Fibroblast of skin of left quadriceps (primary cell): Measurements from ENCODE around the gene SCN4A.
"Not testable (repeated sequence)": the region's sequence is repeated elsewhere in the genome, so short reads cannot be mapped to it uniquely, and the experiment has no call there.

Source experiments
- DNase-seq, 2 experiments: peaks; one replicate each; pipeline ENCODE4 v3.0.0-alpha.2; 2013; ENCODE audit warnings: low read depth in 2 of 2

Gene SCN4A

DNA sequence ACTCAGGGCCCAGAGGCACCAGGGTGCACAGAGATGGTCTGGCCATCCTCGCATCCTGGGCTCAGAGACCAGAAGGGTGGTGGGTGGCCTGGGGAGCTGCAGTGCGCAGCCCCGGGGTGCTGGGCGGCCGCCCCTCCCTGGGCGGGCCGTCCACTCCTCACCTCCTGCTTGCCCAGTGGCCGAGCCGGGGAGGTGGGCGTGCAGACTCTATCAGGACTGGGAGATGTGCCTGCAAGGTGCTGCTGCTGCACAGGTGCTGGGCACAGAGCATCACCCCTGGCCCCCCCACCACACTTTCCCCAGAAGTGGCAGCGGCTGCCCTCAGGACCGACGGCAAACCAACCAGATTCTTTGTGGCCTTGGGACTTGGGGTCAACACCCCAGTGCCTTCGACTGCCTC is at the start of gene SCN4A:
Gene SCN4A (minus strand): TSS at position 123 of the 400 bp plus-strand sequence. CDS start 77 bp downstream, at position 46.
- DNase-seq = no peak

DNA sequence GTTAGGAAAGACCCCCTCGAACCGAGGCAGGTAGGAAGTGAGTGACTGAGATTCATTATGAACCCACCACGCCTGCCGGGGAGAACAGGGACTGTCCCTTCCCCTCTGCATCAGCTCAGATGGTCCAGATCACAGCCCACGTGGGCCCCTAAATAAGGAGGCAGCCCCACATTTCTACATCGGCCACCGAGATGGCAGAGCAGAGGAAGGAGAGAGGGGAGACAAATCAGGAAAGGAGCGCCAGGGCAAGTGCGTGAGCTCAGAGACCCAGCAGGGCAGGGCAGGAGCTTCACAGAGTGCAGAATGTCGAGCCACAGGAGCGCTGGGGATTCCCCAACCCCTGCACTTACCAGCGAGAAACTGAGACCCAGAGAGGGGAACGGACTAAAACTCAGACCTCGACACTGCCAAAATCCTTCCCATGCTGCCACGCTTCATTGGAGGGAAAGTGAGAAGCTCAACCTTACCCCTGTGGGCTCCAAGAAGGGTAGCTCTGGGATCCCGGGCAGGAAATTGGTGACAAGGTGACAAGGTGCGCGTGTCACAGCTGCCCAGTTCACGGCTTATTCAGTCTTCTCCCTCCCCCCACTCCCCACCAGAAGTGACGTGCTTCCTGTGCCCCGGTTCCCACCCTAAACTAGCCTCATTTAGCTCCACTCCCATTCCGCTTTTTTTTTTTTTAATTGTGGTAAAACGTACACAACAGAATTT is 47.5 kb upstream of the SCN4A start, which contains the start of gene ICAM2:
Gene ICAM2 (minus strand): TSS at position 578 of the 711 bp plus-strand sequence. CDS start 13,942 bp downstream, outside the sequence.
- no peak for DNase-seq

DNA sequence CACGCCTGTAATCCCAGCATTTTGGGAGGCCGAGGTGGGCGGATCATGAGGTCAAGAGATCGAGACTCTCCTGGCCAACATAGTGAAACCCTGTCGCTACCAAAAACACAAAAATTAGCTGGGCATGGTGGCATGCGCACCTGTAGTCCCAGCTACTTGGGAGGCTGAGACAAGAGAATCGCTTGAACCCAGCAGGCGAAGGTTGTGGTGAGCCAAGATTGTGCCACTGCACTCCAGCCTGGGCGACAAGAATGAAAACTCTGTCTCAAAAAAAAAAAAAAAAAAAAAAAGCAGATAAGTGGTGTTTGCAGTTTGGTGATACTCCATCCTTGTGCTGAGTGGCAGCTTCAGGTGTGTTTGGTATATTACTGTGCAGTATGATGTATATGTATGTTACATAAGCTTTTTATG is 46.8 kb upstream of the SCN4A start:
- DNase-seq = not testable (repeated sequence)

DNA sequence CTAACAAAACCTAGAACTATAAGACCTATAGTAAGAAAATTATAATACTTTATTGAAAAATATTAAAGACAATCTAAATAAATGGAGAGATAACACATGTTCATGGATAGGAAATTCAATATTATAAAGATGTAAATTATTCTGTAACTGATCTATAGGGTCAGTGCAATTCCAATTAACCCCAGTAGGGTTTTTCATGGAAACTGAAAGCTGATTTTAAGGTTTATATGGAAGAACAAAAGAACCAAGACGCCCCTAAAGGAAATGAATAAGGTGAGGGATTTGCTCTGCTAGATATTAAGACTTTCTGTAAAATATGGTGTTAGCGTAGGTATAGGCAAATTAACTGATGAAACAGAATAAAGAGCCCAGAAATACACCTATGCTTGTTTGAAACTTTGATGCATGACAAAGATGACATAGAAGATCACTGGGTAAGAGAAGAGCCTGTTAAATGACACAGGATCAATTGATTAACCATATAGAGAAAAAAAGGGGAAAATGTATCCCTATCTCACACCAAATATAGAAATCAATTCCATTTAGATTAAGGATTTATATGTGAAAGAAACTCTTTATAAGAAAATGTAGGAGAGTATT is 44.8 kb upstream of the SCN4A start:
- DNase-seq = no peak

DNA sequence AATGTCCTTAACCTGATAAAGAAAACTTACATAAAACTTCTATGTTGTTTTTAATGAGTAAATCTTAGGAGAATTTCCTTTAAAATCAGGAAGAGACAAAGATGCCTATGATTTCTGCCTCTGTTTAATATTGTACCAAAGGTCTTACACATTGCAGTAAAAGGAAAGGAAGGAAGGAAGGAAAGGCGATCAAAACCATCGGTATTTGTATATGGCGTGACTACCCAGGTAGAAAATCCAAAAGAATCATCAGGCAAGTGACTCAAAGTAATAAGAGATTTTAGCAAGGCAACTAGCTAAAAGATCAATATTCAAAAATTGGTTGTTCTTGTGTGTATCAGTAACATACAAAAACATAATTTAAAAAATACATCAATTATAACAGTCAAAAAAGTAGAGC is 44.3 kb upstream of the SCN4A start:
- no peak for DNase-seq

DNA sequence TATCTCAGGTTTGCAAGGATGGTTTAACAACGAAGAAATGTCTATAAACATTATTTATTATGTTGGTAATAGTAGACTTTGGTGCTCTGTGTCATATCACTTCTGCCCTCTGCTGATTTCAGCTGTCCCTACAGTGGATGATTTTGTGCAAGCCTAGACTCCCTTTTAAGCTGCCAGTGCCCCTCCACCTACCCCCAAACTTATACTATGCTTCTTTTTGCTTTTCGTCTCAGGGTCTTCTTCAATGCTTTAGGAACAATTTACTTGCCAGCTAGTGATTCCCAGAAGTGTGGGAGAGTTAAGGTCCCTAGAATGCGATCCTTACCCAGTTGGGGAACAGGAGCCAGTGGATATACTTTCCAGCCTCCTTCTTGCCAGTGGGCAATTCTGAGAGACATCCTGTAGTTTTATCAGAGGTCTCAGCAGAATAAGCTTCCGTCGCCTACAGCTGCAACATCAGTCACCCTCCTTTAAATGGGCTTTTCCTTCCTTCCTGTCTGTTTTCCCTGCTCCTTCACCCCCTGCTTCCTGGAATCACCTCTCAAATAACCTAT is 43.6 kb upstream of the SCN4A start:
- no peak for DNase-seq

DNA sequence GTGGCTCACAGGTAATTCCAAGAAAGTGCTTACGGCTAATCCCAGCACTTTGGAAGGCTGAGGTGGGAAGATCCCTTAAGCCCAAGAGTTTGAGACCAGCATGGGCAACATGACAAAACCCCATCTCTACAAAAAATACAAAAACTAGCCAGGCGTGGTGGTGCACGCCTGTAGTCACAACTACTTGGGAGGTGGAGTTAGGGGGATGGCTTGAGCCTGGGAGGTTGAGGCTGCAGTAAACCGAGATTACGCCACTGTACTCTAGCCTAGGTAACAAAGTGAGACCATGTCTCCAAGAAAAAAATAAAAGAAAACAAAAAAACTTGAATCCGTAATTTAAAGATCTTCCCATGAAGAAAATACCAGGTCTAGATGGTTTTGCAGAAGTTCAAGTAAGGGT is 42.7 kb upstream of the SCN4A start:
- no peak for DNase-seq

DNA sequence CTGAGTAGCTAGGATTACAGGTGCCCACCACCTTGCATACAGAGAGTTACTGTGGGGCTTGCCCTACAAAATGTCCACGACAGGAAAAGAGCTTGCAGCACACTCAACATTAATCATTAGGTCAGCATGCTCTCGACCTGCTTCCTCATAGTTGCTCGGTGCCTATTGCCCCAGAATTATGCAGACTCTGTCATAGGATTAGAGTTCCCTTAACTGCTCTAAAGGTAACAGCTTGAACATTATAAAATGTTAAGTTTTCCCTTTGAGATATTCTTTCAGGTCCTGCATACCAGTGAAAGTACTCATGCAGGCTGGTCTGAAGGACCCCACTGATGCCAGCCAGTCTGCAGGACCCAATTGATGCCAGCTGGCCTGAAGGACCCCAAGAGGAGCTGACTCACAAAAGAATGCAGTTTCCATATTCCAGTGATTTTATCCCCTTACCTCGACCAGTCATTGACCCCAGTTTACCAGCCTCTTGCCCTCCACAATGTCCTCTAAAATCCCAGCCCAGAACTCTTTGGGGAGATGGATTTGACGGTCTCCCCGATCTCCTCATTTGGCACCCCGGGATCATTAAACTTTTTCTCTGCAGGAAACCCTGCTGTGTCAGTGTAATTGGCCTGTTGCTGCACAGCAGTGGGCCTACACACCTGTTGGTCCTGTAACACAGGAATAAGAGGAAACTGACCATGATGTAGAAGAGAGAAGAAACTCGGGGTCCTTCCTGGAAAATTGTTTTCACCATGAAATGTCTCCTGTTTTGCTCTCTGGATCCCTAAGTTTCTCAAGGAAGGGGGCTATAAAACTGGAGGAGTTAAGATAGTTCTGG is 37.1 kb upstream of the SCN4A start:
- DNase-seq = no peak

DNA sequence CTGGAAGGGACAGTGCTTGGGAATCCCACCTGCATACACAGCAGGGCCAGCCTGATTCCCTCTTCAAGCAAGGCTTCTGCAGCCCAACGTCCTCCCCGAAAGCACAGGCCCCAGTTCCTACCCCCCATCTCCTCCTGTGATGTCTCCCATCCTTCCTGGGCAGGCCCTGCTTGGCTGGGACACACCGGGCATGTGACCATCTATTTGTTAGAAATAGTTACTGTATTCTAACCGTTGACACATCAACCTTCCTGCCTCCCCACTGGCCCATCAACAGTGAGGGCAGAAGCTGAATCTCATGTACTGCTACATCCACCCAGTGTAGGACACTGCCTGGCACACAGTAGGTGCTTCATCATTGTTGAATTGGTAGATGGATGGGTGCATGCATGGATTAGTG is 36.1 kb upstream of the SCN4A start:
- no peak for DNase-seq

DNA sequence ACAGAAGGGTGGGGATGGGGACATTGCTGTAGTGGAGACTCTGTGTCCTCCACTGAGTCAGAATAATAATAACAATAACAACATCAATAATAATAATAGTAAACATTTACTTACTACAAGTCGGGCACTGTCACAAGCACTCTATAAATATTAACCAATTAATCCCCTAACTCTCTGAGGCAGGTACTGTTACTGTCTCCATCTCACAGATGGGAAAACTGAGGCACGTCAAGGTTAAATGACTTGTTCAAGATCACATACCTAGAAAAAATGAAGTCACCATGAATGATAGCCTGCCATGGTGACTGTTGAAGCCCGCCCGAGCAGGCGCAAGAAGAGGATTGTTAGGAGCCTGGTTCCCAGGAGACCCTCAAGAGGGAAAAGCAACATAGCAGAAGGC is 35.6 kb upstream of the SCN4A start:
- DNase-seq = no peak

DNA sequence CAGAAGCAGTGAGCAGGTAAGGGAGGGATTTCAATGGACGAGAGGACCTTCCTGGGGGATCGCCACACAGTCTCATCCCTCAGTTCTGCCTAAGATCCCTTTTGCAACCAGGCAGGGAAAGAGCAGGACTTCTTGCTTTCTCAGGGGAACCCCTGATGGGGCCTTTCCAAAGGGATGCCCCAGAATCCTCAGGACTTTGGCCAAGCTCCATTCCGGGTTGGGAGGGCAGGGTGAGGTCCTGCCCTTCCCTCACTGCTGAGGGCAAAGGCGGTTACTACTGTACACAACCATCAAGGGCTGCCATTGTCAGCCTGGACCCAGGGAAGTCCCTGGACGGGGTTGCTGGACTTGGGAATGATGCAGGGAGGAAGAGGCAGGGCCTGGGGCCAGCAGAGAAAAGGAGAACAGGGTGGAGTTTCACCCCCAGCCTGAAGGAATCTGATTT is 35.1 kb upstream of the SCN4A start:
- DNase-seq = no peak

DNA sequence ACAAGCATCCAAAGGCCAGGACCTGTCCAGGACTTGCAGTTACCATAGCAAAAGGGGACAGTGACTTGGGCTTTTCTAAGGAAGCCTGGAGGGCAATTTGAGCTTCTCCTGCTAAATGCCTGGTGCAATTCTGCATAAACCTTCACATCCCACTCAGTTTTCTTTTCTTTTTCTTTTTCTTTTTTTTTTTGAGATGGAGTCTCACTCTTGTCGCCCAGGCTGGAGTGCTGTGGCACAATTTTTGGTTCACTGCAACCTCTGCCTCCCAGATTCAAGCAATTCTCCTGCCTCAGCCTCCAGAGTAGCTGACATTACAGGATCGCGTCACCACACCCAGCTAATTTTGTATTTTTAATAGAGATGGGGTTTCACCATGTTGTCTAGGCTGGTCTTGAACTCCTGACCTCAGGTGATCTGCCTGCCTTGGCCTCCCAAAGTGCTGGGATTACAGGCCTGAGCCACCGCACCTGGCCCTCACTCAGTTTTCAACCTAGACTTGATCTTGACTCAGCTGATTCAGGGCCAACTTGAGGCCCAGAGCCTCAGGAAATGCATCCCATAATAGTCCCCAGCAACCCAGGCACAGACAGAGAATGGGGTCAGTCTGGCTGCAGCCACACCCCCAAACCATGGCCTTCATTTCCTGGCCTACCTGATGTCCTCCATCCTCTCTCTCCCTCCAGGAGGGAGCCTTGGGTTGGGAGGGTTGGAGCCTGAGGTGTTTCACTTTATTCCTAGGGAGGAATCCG is 34.5 kb upstream of the SCN4A start:
- DNase-seq = not testable (repeated sequence)

DNA sequence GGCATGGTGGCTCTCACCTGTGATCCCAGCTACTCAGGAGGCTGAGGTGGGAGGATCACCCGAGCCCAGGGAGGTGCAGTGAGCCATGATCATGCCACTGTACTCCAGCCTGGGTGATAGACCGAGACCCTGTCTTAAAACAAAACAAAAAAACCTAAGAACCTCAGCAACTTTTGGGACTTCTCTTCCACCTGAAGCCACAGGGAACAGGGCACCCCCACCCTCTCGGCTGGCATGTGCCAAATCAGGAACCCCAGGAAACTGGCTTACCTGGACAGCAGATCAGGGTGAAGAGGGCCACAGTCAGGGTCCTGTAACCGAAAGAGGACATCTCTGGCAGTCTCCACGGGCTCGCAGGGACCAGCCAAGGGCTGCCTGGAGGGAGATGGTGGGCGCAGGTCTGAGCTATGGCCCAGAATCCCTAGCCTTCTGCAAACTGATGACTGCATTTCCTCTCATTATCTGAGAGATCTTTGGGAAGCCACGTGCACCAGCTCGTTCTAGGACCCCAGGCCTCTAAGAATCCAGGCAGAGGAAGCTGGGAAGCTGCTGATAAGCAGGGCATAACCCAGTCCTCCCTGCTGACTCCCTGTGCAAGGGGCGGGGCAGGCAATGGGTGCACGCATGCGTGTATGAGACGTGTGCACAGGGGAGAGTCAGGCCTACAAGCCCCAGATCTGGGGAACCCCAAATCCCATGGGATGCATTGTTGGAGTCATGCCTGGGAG is 33.8 kb upstream of the SCN4A start:
- no peak for DNase-seq

DNA sequence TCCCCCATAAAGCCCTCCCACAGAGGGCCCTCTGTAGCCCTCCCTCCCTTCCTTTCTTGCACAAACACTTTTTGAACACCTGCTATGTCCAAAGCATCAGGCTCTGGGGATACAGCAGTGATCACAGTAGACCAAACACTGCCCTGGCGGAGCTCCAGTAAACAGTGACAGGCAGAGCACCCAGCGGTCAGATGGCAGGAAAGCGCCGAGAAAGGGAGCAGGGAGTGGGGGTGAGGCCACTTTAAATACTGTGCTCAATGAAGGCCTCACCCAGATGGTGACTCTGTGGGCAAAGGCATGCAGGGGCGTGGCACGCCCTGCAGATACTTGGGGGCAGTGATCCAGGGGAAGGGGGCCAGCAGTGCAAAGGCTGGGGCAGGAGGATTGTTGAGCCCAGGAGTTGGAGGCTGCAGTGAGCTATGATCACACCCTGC is 33.0 kb upstream of the SCN4A start:
- no peak for DNase-seq

DNA sequence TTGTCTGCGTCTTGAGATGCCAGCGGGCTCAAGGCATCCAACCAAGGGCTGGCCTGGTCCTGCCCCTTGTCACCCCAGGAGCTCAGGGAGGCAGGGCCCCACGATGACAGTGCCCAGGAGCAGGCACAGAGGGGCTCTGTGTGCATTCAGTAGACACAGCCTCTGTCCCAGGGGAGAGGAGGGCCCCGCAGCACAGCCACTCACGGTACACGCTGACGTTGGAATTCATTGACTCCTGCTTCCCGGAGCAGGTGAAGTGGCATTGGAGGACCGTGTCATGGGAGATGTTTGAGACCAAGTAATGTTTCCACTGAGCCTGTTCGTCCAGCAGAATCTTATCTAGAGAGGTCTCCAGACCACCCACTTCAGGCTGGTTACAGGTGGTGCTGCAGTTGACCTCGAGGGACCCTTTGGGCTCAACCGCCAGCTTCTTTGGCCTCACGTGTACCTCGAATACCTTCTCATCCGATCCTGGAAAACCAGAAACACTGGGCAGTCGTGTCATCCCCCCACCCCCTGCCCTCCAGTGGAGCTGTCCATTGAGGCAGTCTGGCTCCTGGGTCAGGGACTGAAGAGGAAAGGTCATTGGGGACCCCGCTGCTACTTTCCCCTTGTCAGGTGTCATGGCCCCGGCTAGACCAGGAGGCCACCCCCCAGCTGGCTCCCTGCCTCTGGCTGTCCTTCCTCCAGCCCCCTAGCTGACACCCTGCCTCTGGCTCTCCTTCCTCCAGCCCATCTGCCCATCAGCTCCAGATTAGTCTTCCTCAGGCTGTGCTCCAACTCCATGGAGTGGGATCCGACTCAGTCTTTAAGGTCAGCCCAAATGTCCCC is 32.4 kb upstream of the SCN4A start:
- no peak for DNase-seq

DNA sequence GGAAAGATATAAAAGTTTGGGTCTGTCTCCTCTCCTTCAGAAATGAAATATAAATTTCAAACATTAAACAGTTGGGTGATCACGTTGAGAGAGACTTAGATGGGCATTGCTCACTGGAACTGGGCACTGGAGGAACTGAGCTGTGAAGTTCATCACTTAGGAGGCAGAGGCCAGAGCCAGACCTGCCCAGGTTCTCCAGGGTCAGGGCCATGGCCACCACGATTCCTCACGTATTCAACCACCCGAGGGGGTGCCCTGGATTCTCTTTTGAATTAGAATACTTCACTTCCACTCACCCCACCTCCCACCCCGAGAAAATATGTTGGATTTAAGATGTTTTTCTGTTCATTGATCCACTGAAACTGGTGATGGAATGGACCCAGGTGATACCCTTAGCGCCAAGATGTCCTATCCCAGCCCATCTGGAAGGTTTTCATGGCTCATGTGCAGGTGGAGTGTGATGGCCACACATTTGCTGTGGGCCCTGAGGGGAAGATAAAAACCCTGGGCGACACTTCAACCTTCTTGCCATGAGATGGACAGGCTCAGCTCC is 31.6 kb upstream of the SCN4A start:
- DNase-seq = no peak

DNA sequence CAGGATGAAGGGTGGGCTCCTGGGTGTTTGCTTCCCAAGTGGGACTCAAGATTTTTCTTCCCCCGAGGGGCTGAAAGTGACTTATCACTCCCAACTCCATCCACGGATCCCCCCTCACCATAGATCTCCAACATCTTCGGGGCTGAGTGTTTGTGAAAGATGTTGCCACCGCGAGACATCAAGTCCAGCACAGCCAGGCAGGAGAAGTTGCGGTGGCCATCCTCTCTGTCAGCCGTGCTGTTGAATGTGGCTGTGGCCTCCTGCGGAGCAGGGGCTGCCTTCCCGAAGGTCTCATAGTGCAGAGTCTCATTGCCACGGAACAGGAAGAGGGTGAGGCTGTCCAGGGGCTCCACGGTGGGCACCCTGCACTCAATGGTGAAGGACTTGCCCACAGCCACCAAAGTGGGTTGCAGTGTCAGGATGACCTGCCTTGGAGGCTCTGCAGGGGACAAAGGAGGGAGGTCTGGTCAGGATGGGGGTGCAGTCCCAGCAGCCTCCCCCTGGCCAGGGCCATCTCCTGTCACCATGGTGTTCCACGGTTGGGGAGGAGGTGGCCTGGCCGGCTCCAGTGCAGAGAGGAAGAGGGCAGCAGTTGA is 30.9 kb upstream of the SCN4A start:
- DNase-seq = no peak

DNA sequence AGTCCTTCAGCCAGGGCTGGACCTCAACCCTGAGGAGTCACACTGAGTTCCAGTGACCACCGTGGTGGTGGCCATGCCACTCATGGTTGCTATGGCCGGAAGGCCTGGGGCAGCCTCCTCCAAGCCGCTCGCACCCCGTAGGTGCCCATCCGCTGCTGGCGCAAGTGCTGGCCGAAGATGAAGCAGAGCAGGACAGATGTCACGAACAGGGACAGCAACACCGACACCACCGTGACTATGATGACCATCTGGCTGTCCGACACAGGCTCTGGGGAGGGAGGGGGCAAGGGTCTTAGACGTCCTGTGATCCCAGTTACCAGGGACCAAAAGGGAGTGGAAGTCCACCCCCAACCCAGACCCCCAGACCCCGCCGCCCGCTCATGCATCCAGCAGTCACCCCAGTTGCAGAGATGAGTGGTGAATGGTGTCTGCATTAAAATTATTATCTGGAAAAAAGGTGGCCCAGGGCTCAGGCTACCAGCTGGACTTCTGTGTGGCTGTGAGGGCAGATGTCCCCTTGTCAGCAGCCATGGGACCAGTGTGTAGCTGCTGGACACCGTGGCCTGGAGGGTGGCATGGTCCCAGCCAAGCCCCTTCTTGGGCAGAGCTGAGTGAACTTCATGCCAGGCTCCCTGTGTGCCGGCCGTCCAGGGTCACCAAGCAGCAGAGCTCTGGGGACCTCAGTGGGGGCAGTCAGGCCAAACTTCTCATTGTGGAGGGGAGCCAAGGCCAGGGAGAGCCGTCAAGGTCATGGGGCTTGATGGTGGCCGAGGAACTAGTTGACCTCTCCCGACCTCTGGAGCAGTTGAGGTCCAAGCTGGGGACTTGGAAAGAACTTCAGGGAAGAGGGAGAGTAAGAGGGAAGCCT is 30.2 kb upstream of the SCN4A start:
- no peak for DNase-seq
